ENCODE measurements around the gene SORBS2. TPM values are rescaled to one million over a fixed set of nuclear protein-coding genes. Genes with fewer than 3 reads are reported as not detected.

The SORBS2 gene
- total and polyA plus RNA-seq, 2 of the 4 experiments (the other 2 are of a cell fraction), result 0.18 TPM; not detected in 1

- no peak overlapping the region for H3K4me3 ChIP-seq (ENCODE audit: insufficient read depth, low read depth, low read length)
- H3K9me3 ChIP-seq (ENCODE audit: control insufficient read depth, insufficient read depth, low read length), result no peaks in the 10 kb centered on the region
- H3K36me3 ChIP-seq (ENCODE audit: control insufficient read depth, insufficient read depth, low read length), result no peaks in the 10 kb centered on the region
- no peaks in the 10 kb centered on the region for H4K20me1 ChIP-seq (ENCODE audit: insufficient read depth, low read length)
- H3K4me1 ChIP-seq (ENCODE audit: control insufficient read depth, insufficient read depth, low read length), result peaks cover 7% of the 10 kb centered on the region
- H2BK5ac ChIP-seq (ENCODE audit: low read depth, low read length, poor library complexity, severe bottlenecking), result no peak overlapping the region
- peaks cover 3% of the 10 kb centered on the region for H3K27me3 ChIP-seq (ENCODE audit: control insufficient read depth, insufficient read depth, low read length)
- no peaks in the 10 kb centered on the region for H3K79me1 ChIP-seq (ENCODE audit: low read depth in 1 of 2, low read length in 2 of 2)
- no peak overlapping the region for H3K56ac ChIP-seq (ENCODE audit: extremely low read depth, insufficient read depth, low read length)
- no peak overlapping the region for H4K8ac ChIP-seq (ENCODE audit: low read depth in 2 of 2, low read length in 2 of 2)
- H3K23ac ChIP-seq (ENCODE audit: low read depth, low read length), result no peak overlapping the region
- 100% methylated on average over 3 of the region's 8 CpGs; no CpG with 5 or more reads in 1 of the 2 experiments for WGBS, 2 experiments (ENCODE audit: extremely low coverage in 2 of 2, insufficient read length in 1 of 2)
- H3K4me2 ChIP-seq (ENCODE audit: low read depth, low read length), result no peak overlapping the region
- H2BK15ac ChIP-seq (ENCODE audit: low read depth, low read length), result no peak overlapping the region; the same call in 2 of the 3 replicates
- dilution Hi-C loops (cut with HindIII; ENCODE audit: low sequenced_read_pairs, unreplicated experiment) (no loop called here), in situ Hi-C loops (cut with MboI; ENCODE audit: low sequenced_read_pairs) (no loop called here), intact Hi-C loops (cut with micrococcal nuclease) (no loop called here)
- H2AK9ac ChIP-seq (replicated peaks; ENCODE audit: low read depth, low read length, poor library complexity), result no peak overlapping the region
- H3K27ac ChIP-seq (ENCODE audit: insufficient read depth, low read length), result no peak overlapping the region
- ChIA-PET POLR2A (ENCODE audit: unreplicated experiment) (no interaction called here), CTCF (no interaction called here)
- ATAC-seq (ENCODE audit: low read depth) (no peak), DNase-seq (no peak)
- H4K91ac ChIP-seq (ENCODE audit: insufficient read depth, low read depth, low read length), result no peak overlapping the region
- no peak overlapping the region for H4K5ac ChIP-seq (ENCODE audit: low read depth, low read length)
- H2BK20ac ChIP-seq (ENCODE audit: low read depth, low read length), result no peak overlapping the region
- no peak overlapping the region for H2AFZ ChIP-seq (replicated peaks; ENCODE audit: low read length, poor library complexity)
- H3K14ac ChIP-seq (replicated peaks; ENCODE audit: low read depth, low read length), result no peak overlapping the region
- H2AK5ac ChIP-seq (ENCODE audit: low read depth, low read length), result no peak overlapping the region
- H3K9me1 ChIP-seq (ENCODE audit: insufficient read depth, low read length), result peaks cover 7% of the 10 kb centered on the region; the same call in 1 of the 2 replicates
- no peak overlapping the region for H3K9ac ChIP-seq (ENCODE audit: low read depth, low read length)
- 0 out of 2 replicates have a peak overlapping the region, but pooled peaks have one; percentile 21 for H3K4ac ChIP-seq (ENCODE audit: low read depth, low read length)
- H2BK120ac ChIP-seq (ENCODE audit: low read depth, low read length), result 0 out of 2 replicates have a peak overlapping the region, but pooled peaks have one; percentile 1
- no TSS peak for BruUV-seq (replicated peaks)
- H3K18ac ChIP-seq (ENCODE audit: low read depth, low read length), result no peak overlapping the region
- TF ChIP-seq RAD21 (IDR thresholded peaks at IDR 0.05; ENCODE audit: low read length) (no peak), BHLHE40 (IDR thresholded peaks at IDR 0.05; ENCODE audit: low read depth, low read length) (no peak), CHD1 (IDR thresholded peaks at IDR 0.05; ENCODE audit: low read depth, low read length) (no peak), CEBPB (IDR thresholded peaks at IDR 0.05; ENCODE audit: low read depth, low read length) (no peak), RFX5 (IDR thresholded peaks at IDR 0.05; ENCODE audit: low read depth, low read length) (no peak), MXI1 (IDR thresholded peaks at IDR 0.05; ENCODE audit: borderline replicate concordance, low read depth, low read length) (no peak), CTCF (conservative IDR thresholded peaks at IDR 0.05; ENCODE audit: low read depth, low read length) (no peak), USF2 (IDR thresholded peaks at IDR 0.05; ENCODE audit: low read depth, low read length) (no peak), FOS (IDR thresholded peaks at IDR 0.05; ENCODE audit: low read depth, low read length) (no peak), RCOR1 (IDR thresholded peaks at IDR 0.05; ENCODE audit: insufficient replicate concordance, low read length) (no peak), SMC3 (IDR thresholded peaks at IDR 0.05; ENCODE audit: low read depth, low read length) (no peak), ELK1 (IDR thresholded peaks at IDR 0.05; ENCODE audit: borderline replicate concordance, low read depth, low read length) (no peak), POLR2A (IDR thresholded peaks at IDR 0.05; ENCODE audit: low read depth, low read length) (no peak), MAZ (IDR thresholded peaks at IDR 0.05; ENCODE audit: borderline replicate concordance, low read depth, low read length) (no peak), MAFK (IDR thresholded peaks at IDR 0.05; ENCODE audit: low read depth, low read length) (no peak)
Observed at GRCh38 chr4:185797596-185798338, 14.2 kb downstream of the SORBS2 start.

Measured in IMR-90 (cell line).